GM04504 (cell line): Measurements from ENCODE around the gene CKB.

Experiments
- DNase-seq: peaks from one replicate; pipeline ENCODE4 v3.0.0-alpha.2; 2012; ENCODE audit warnings: low read depth

The CKB gene

GRCh38 chr14:103485504-103485903 is 37.1 kb downstream of the CKB start:
- DNase-seq, result no peak

- peak; percentile 73 for DNase-seq
These were observed 39.0 kb downstream of the CKB start for GRCh38 chr14:103483600-103483999.

DNA sequence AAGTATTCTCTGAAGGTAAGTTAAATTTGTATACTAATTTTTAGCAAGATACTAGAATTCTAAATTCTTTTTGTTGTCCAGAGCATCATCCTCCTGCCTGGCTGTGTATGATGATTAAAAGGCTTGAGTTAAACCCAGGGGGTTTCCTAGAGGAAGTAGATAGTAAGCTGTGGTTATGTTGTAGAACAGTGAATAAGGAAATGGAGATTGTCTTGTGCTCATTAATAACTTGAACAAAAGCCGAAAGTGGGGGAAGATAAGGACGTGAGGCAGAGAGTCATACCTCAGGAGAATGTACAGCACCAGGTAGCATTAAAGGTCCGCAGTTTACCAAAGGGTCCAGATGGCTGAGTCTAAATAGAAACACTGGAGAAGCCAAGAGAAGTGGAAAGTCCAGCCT is 42.0 kb downstream of the CKB start:
- no peak for DNase-seq

DNA sequence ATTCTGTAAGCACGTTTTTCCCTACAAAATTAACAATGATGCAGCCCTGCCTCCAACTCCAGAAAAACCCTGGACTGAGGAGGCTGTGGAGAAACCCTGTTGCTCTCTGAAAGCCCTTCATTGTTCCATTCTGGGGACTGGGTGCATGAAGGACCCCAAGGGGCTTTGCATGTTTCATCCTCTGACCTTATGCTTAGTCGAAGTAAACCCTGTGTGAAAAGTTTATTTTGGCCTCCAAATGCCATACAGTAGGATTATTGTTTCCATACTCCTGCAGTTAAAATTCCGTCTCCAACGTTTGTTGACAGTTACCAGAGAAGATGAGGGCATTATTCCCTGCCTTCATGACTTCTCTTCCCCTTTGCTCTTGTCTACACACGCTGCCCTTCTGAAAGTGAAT is 46.0 kb downstream of the CKB start:
- no peak for DNase-seq

- DNase-seq, result no peak
These were observed 46.6 kb downstream of the CKB start for GRCh38 chr14:103476065-103476464.

DNA sequence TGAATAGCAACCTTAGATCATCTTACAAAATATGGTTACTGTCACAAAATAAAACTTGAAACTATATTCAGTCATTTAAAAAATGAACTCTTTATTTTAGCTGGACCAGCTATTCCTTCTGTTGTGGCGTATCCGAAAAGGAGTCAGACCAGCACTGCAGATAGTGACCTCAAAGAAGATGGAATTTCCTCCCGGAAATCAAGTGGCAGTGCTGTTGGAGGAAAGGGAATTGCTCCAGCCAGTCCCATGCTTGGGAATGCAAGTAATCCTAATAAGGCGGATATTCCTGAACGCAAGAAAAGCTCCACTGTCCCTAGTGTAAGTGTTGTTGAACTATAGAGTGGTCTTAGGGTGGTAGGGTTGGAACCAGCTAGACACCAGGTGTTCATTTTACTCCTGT is 47.7 kb downstream of the CKB start:
- no peak for DNase-seq

DNA sequence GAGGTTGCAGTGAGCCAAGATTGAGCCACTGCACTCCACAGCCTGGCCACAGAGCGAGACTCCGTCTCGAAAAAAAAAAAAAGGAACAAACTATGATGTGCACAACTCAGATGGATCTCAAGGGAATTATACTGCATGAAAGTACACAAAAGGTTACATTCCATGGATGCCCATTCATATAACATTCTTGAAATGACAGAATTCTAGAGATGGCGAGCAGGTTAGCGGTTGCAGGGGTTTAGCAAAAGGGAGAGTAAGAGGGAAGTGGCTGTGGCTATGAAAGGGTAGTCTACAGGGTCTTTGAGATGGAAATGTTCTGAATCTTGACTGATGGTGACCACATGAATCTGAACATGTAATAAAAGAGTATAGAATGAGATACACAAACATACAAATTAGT is 49.7 kb downstream of the CKB start:
- no peak for DNase-seq
